Measurements from ENCODE around the gene PIR.

PIR gene

GRCh38 chrX:15416133-15416993 lies 76.8 kb downstream of the PIR start:
- no peak for DNase-seq

DNA sequence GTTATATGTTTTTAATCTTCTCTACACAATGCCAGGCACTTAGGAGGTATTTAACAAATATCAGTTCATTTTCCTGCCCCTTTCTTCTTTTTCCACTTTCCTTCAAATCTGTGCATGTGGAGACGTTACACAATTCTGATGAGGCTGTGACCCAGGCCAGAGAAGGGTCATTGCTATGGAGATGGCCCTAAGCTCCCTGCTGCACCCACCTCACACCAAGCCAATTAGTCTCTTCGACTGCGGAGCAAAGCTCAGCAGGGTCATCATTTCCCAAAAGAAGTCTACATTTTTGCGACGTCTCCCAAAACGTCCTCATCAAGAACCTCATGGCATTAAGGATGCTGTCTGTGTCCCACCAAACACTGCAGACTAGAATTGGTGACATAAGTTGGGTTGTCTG lies 80.0 kb downstream of the PIR start:
- DNase-seq = no peak

GRCh38 chrX:15410947-15411346 lies 82.2 kb downstream of the PIR start:
- no peak for DNase-seq

DNA sequence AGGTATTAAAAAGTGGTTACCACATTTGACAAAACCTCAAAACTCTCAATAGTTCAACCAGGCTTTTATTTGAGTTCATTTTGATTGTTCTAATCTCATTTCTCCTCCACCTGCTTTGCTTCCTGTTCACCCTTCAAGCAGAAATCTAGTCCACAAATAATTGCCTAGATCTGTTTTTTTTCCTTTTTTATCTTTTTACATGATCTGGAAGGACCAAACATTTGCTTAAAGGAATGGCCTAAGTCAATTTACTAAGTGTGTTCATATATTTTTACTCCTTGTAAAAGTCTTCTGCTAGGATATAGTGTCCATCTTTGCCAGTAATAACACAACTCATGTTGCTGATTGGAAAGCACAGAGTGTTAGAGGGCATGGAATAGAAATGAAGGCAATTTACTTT lies 82.7 kb downstream of the PIR start:
- DNase-seq = no peak

DNA sequence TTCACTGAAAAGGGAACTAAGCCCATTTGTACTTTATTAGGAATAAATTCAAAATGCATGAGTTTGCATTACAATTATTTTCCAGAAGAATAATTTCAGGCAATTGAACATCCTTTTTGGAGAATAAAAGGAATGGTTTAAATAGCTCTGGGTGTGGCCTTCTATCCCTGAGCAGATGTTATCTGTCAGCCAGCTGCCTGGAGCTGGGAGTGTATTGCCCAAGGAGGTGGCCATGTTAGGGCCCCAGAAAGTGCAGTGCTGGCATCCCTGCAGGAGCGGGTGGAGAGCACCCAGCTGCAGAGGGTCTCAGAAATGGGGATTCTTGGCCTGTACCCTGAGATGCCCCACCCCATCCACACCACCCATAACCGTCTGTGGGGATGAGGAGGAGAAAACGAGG lies 87.3 kb downstream of the PIR start:
- no peak for DNase-seq

DNA sequence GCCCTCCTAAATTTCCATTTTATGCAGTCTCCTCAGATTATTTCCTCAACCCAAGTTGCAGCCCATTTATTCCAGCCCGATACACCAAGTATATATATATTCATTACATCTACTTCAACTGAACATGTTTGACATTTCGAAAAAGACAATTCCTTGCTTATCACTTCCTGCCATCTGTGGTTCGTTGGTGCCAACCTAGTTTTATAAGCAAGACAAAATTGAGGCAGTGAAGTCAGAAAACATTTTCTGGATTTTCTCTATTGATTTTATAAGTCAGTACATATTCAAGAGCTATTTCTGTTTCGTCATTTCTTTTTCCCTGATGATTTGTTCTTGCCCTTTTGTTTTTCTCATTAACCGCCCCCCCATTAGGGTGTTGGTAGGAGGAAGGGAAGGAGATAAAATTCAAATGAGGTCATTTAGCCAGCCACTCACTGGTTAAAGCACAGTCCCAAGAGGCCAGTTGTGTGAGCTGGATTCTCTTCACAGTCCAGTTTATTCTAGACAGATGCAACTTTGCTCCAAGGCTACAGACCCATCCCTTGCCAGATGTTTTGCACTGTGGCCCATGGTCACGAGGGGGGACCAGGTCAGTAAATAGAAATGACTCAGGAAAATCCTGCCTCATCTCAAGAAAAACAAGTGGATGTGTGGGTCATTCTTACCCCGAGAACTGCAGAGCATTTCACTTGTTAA lies 88.6 kb downstream of the PIR start:
- no peak for DNase-seq

DNA sequence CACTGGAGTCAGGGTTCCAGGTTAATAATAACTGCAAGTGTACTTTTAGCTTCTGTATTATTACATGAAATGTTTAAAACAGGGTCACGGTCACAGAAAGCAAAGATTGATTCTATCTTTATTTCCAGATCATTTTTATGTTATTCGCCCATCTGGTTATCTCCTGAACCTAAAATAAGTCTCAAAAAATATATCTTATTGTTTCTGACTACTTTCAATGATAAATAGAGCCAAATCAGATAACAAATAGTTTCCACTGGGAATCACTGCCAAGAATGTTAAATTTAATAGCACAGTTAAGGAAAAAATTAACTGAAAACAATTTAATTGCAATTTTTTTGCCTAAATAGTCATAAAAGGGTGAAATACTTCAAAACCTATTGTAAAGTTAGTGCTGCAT lies 91.8 kb downstream of the PIR start:
- no peak for DNase-seq

DNA sequence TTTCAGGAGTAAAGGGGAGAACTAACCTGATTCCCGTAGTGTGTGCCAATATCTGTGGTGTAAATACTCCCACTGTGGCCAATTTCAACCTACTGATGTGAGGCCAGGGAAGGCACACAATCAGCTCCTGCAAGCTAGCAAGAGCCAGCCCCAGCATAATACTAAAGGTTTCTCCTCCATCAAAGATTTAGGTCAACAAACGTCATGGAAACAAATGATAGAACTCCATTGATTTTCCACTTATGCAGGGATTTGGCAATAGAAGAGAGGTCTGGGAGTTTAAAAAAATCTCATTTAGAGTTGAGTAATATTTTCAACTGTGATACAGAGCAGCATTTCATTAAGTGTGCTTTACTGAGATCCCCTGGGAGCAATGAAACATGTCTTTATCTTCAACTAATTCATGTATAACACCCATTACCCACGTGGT lies 93.2 kb downstream of the PIR start:
- no peak for DNase-seq

- DNase-seq = no peak
Observed at GRCh38 chrX:15398874-15399273, 94.3 kb downstream of the PIR start.

GRCh38 chrX:15395789-15396188 lies 97.3 kb downstream of the PIR start:
- no peak for DNase-seq

GRCh38 chrX:15391850-15392249 lies 101.3 kb downstream of the PIR start:
- DNase-seq = no peak

- no peak for DNase-seq
Observed at GRCh38 chrX:15384304-15384703, 108.8 kb downstream of the PIR start, which contains the start of gene VEGFD. TSS of gene VEGFD (minus strand) at chrX:15384413. CDS start at chrX:15383946, 467 bp downstream.

DNA sequence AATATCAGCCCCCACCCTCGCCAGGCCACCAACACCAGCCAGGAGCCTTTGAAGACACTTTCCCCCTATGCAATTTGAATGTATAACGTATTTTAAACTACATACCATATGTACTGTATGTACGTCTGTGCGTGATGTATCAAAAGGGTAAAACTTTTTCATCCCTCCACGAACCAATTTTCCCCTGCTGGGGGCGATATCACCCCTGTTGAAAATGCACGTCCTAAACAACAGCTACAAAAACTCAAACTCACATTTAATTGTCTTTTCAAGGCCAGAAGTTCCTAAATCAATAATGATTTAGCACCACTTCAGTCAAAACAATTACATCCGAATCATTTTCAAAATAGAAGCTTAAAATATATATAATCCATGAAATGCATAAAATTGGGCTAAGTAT lies 110.3 kb downstream of the PIR start:
- no peak for DNase-seq

GRCh38 chrX:15376956-15377355 lies 116.2 kb downstream of the PIR start:
- no peak for DNase-seq

GRCh38 chrX:15373976-15374375 lies 119.2 kb downstream of the PIR start:
- DNase-seq = no peak

GRCh38 chrX:15366506-15367352 lies 126.4 kb downstream of the PIR start:
- DNase-seq = no peak

GRCh38 chrX:15359701-15360100 lies 133.4 kb downstream of the PIR start:
- no peak for DNase-seq

DNA sequence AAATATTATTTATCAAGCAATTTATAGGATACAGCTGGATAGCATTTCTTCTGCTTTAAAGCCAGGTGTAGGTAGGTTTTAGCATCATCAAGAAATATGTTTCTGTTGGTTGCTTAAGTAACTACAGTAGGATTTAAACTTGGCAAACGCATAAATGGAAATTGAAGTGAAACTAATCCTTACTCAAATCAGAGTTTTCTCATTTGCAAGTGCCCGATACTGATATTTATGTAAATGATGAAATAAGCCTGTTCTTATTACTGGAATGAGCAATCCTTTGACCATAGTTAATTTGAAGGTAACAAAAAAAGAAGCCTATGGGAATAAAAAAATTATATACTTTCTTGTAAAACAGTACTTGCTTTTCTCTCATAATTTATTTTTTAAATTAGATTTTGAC lies 134.6 kb downstream of the PIR start:
- no peak for DNase-seq

GRCh38 chrX:15356444-15356843 lies 136.7 kb downstream of the PIR start:
- no peak for DNase-seq

DNA sequence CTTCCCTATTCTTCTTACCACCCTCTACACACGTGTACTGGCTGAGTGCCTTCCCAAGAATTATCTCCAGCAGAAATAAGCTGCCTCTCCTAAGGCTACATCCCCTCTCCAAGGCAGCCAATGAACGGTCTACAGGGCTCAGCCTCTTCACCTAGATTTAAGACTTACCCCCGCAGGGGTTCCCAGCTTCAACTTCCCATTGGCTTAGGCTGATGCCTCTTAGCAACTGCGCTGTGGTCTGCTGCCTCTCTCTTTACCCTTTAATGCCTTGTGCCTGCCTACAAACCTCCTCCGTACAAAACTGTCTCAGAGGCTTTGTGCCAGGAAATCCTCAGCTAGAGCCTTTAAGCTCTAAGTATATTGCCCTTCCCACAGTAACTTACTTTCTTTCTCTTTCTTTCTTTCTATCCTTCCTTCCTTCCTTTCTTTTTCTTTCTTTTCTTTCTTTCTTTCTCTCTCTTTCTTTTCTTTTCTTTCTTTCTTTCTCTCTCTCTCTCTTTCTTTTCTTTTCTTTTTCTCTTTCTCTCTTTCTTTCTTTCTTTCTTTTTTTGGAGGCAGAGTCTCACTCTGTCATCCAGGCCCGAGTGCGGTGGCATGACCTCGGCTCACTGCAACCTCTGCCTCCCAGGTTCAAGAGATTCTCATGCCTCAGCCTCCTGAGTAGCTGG lies 142.7 kb downstream of the PIR start:
- no peak for DNase-seq

DNA sequence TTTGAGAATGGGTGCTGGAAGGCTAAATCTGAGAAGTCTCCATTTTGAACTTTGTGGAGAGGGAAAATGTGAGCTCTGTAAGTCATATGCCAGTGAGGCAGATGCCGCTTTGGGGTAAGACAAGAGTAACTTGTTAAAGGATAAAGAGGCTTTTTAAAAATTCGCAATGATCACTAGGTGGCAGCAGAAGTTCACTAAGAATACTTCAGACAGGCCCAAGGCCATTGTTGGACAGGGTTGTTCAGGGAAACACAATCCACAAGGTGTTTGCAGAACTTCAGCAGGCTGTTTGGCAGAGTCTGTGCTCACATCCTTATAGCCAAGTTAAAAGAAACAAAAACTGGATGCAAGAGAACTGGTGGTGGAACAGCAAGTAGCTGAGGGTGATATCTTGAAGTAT lies 144.1 kb downstream of the PIR start:
- peak; percentile 77 for DNase-seq

- DNase-seq = no peak
Observed at GRCh38 chrX:15345976-15346375, 147.2 kb downstream of the PIR start.

DNA sequence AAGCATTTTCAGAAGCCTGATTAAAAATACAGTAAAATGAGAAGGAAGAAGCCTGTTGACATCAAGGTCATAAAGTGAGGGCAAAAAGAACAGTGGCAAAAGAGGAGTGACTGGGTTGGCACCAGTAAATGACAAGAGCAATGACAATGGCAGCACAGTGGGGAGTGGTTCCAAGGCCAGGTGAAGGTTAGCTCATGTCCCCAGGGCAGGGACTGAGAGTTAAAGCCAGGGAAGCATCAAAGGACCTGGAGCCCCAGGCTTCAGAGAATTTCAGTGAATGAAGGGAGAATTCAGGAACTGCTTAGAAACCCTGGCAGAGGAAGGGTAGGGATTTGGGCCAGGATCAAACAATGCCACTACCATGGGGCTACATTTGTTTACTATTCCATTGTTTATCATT lies 149.0 kb downstream of the PIR start:
- no peak for DNase-seq
